ENCODE measurements around the gene DYRK1B. TPM values are rescaled to one million over a fixed set of nuclear protein-coding genes. Genes with fewer than 3 reads are reported as not detected.

DYRK1B gene
- total RNA-seq, 4 donors from 2014 or later = 15.6 to 31.2 (median 22.6) TPM

DNA sequence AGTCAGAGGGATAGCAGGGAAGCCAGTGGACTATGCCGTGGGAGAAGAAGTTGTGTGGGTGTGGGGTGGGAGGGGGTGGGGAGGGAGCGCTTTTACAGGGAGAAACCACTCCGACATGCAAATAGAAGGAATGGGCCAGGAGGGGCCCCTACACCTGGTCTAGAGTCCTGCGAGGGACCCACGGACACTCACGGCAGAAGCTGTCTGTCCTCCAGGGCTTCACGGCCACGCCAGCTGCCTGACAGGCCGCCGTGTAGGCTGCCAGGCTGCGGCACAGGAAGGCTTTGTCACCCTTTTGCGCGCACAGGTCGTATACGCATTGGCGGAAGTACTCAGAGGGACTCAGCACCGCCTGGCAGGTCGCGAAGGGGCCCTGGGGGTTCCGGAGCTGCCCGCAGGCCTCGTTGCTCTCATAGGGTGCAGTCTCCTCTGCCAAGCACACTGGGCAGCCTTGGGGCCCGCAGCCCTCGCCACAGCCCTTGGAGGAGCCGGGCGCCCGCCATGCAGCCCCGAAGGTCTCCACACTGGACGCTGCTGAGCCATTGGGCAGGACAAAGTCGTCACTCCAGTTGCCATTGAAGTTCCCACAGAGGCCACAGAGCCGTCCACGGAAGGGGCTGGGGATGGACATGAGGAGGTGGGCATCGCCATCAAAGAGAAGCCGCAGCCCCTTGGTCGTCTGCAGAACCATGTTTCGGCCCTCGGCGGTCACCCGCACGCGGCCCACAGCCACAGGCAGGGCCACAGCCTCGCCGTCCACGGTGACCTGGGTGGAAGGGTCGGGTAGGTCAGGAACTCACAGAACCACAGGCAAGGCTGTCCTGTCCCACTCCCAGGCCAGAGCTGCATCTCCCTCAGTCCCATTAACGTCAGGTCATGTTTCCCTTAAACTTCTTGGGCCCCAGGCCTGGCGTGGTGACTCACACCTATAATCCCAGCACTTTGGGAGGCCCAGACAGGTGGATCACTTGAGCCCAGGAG is 38.2 kb upstream of the DYRK1B start:
- DNase-seq = no peak
- no peaks in the 10 kb centered on the region for H3K9me3 ChIP-seq
- H3K36me3 ChIP-seq = peaks cover 77 to 89% of the 10 kb centered on the region in 2 donors
- intact Hi-C loops (cut with DNase I) = no loop called here
- H3K4me1 ChIP-seq = peaks cover 0 to 13% of the 10 kb centered on the region in 2 donors
- no peak overlapping the region for H3K4me3 ChIP-seq (replicated peaks in 1 of 3)
- no peak overlapping the region for H3K27ac ChIP-seq
- TF ChIP-seq, protein P1, sequence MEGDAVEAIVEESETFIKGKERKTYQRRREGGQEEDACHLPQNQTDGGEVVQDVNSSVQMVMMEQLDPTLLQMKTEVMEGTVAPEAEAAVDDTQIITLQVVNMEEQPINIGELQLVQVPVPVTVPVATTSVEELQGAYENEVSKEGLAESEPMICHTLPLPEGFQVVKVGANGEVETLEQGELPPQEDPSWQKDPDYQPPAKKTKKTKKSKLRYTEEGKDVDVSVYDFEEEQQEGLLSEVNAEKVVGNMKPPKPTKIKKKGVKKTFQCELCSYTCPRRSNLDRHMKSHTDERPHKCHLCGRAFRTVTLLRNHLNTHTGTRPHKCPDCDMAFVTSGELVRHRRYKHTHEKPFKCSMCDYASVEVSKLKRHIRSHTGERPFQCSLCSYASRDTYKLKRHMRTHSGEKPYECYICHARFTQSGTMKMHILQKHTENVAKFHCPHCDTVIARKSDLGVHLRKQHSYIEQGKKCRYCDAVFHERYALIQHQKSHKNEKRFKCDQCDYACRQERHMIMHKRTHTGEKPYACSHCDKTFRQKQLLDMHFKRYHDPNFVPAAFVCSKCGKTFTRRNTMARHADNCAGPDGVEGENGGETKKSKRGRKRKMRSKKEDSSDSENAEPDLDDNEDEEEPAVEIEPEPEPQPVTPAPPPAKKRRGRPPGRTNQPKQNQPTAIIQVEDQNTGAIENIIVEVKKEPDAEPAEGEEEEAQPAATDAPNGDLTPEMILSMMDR (IDR thresholded peaks at IDR 0.05) = no peak
- peak in 1 of 2 donors; percentile 13 for TF ChIP-seq POLR2A (IDR thresholded peaks at IDR 0.05)
- no peaks in the 10 kb centered on the region for H3K27me3 ChIP-seq
- 86 to 91% methylated on average over 19 to 32 of the region's 47 CpGs for WGBS, 2 donors

DNA sequence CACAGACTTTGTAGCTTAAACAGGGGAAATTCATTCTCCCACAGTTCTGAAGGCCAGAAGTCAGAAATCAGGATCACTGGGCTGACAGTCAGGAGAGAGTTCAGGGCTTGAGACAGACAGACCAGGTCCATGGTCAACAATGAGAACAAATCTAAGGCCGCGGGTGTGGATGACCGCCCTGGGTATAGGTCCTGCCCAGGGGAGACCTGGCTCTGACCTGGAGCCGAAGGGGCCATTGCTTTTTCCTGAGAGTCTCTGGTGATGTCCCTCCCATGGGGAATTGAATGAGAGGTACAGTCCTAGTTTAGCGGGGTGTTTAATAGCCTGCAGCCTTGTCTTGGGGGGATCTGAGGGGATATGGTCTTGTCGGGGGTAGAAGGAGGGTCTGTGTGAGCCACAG is 37.4 kb upstream of the DYRK1B start:
- TF ChIP-seq, protein P1 (IDR thresholded peaks at IDR 0.05) = no peak
- TF ChIP-seq POLR2A (IDR thresholded peaks at IDR 0.05) = no peak
- Histone ChIP-seq H3K9me3 (no peaks in the 10 kb centered on the region), H3K4me3 (replicated peaks in 1 of 3) (no peak overlapping the region), H3K27me3 (no peaks in the 10 kb centered on the region), H3K36me3 (peaks cover 84 to 97% of the 10 kb centered on the region in 2 donors), H3K4me1 (peaks cover 0 to 13% of the 10 kb centered on the region in 2 donors), H3K27ac (no peak overlapping the region)
- DNase-seq = no peak
- WGBS, 2 donors = 93 to 96% methylated on average over 6 of the region's 6 CpGs
- intact Hi-C loops (cut with DNase I) = no loop called here

DNA sequence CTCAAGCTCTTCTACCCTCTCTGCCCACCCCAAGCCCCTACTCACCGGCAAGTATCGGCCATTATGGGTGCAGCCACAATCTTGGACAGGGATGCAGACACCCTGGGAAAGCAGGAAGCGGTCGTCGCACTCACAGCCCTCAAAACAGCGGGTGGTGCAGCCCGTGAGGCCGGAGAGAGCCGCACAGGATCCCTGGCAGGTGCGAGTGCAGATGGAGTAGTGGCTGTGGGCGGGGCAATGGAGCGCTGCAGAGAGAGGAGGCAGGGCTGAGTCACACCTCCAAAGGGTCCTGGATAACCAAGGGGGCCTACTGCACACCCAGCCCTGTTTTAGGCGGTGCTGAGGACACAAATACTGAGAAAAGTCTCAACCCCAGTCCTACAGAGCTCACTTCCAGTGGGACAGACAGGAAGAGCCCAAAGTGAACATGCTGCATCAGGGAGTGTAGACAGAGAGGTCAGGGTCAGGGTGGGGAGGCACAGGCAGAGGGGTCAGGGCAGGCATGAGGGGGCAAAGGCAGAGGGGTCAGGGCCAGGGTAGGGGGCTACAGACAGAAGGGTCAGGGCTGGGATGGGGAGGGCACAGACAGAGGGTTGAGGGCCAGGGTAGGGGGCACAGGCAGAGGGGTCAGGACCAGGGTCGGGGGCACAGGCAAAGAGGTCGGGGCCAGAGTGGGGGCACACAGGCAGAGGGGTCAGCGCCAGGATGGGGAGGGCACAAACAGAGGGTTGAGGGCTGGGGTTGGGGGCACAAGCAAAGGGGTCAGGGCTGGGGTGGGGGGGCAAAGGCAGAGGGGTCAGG is 36.4 kb upstream of the DYRK1B start:
- TF ChIP-seq, protein P1 (IDR thresholded peaks at IDR 0.05) = no peak
- no peak for TF ChIP-seq POLR2A (IDR thresholded peaks at IDR 0.05)
- WGBS, 2 donors = 72 to 73% methylated on average over 12 to 16 of the region's 16 CpGs
- intact Hi-C loops (cut with DNase I) = no loop called here

DNA sequence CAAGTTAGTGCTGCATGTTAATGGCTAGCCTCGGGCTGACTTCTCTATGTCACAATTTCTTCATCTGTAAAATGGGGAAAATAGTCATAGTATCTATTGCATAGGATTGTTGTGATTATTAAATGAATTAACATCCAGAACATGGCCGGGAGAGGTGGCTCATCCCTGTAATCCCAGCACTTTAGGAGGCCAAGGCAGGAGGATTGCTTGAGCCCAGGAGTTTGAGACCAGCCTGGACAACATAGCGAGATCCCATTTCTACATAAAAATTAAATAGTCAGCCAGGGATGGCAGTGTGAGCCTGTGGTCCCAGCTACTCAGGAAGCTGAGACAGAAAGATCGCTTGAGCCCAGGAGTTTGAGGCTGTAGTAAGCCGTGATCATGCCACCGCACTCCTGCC is 34.0 kb upstream of the DYRK1B start:
- H3K4me1 ChIP-seq = no peaks in the 10 kb centered on the region
- WGBS, 2 donors = 85 to 97% methylated on average over 6 of the region's 6 CpGs
- no peaks in the 10 kb centered on the region for H3K9me3 ChIP-seq
- TF ChIP-seq POLR2A (IDR thresholded peaks at IDR 0.05) = no peak
- TF ChIP-seq, protein P1 (IDR thresholded peaks at IDR 0.05) = no peak
- H3K4me3 ChIP-seq (replicated peaks in 1 of 3) = no peak overlapping the region
- peaks cover 76 to 99% of the 10 kb centered on the region in 2 donors for H3K36me3 ChIP-seq
- no peak overlapping the region for H3K27ac ChIP-seq
- intact Hi-C loops (cut with DNase I) = no loop called here
- H3K27me3 ChIP-seq = no peaks in the 10 kb centered on the region
- no peak for DNase-seq

More for the DNA sequence above, 36.4 kb upstream of the DYRK1B start:
- no peaks in the 10 kb centered on the region for H3K9me3 ChIP-seq
- no peak overlapping the region for H3K27ac ChIP-seq
- peaks cover 0 to 4% of the 10 kb centered on the region in 2 donors for H3K4me1 ChIP-seq
- H3K27me3 ChIP-seq = no peaks in the 10 kb centered on the region
- H3K36me3 ChIP-seq = peaks cover 90 to 99% of the 10 kb centered on the region in 2 donors
- DNase-seq = no peak
- no peak overlapping the region for H3K4me3 ChIP-seq (replicated peaks in 1 of 3)

All from thyroid gland (tissue), 4 donors.